Mesodermal cell (in vitro differentiated cells): ENCODE data around the gene PCED1B.
A peak's percentile ranks its signal among the peaks of the same experiment; 100 is the strongest.

ENCODE experiments used
- H3K27ac ChIP-seq: 2 replicates; pipeline ENCODE4 v1.7.0; 2013; ENCODE audit warnings: mild to moderate bottlenecking, low read depth, low read length, moderate library complexity; ENCODE audit not compliant: severe bottlenecking
- H3K36me3 ChIP-seq: 2 replicates; pipeline ENCODE4 v1.7.1; 2013; ENCODE audit warnings: mild to moderate bottlenecking, low read length, moderate library complexity; ENCODE audit not compliant: control insufficient read depth, insufficient read depth
- H3K4me1 ChIP-seq: one replicate; pipeline ENCODE4 v1.7.1; 2013; ENCODE audit warnings: mild to moderate bottlenecking, low read length; ENCODE audit not compliant: insufficient read depth, control insufficient read depth, poor library complexity, severe bottlenecking
- H3K4me3 ChIP-seq: 2 replicates; pipeline ENCODE4 v1.7.0; 2013; ENCODE audit warnings: low read length, control low read depth, mild to moderate bottlenecking; ENCODE audit not compliant: insufficient read depth, poor library complexity, severe bottlenecking; ENCODE audit errors: extremely low read depth
- H3K9me3 ChIP-seq: 2 replicates; pipeline ENCODE4 v1.7.1; 2013; ENCODE audit warnings: mild to moderate bottlenecking, low read length, moderate library complexity; ENCODE audit not compliant: control insufficient read depth
- WGBS, 2 experiments: methylation state at CpG; one replicate each; pipeline ENCODE4 v1.1.5; 2013; ENCODE audit warnings: missing lambda C conversion rate in 2 of 2; ENCODE audit not compliant: insufficient coverage in 2 of 2; 5-methylcytosine and 5-hydroxymethylcytosine counted together

The PCED1B gene

GRCh38 chr12:47236109-47236714, 156.8 kb downstream of the PCED1B start:
- 94% methylated on average over 8 to 13 of the region's 13 CpGs for WGBS, 2 experiments
- H3K4me1 ChIP-seq = peaks cover 6% of the 10 kb centered on the region
- no peaks in the 10 kb centered on the region for H3K9me3 ChIP-seq
- H3K4me3 ChIP-seq = no peak overlapping the region
- H3K36me3 ChIP-seq = no peaks in the 10 kb centered on the region
- H3K27ac ChIP-seq = peak overlapping the region; percentile 13

- Histone ChIP-seq H3K9me3 (no peaks in the 10 kb centered on the region), H3K4me1 (peaks cover 6% of the 10 kb centered on the region), H3K36me3 (no peaks in the 10 kb centered on the region), H3K27ac (no peak overlapping the region), H3K4me3 (no peak overlapping the region)
- 94% methylated on average over 1 of the region's 1 CpG; no CpG with 5 or more reads in 1 of the 2 experiments for WGBS, 2 experiments
These were observed 158.4 kb downstream of the PCED1B start for GRCh38 chr12:47237751-47238211.

- Histone ChIP-seq H3K36me3 (no peaks in the 10 kb centered on the region), H3K9me3 (no peaks in the 10 kb centered on the region), H3K27ac (no peak overlapping the region), H3K4me1 (peaks cover 6% of the 10 kb centered on the region), H3K4me3 (no peak overlapping the region)
These were observed 159.3 kb downstream of the PCED1B start for GRCh38 chr12:47238669-47239114.

GRCh38 chr12:47242426-47242825, 163.0 kb downstream of the PCED1B start:
- Histone ChIP-seq H3K9me3 (no peaks in the 10 kb centered on the region), H3K27ac (no peak overlapping the region), H3K36me3 (no peaks in the 10 kb centered on the region), H3K4me3 (no peak overlapping the region), H3K4me1 (no peaks in the 10 kb centered on the region)
- 83% methylated on average over 2 of the region's 2 CpGs; no CpG with 5 or more reads in 1 of the 2 experiments for WGBS, 2 experiments

GRCh38 chr12:47244835-47245234, 165.4 kb downstream of the PCED1B start:
- H3K36me3 ChIP-seq = no peaks in the 10 kb centered on the region
- no peak overlapping the region for H3K4me3 ChIP-seq
- WGBS, 2 experiments = 75 to 77% methylated on average over 1 to 2 of the region's 2 CpGs
- H3K27ac ChIP-seq = peak overlapping the region; percentile 31
- peaks cover 4% of the 10 kb centered on the region for H3K4me1 ChIP-seq
- H3K9me3 ChIP-seq = no peaks in the 10 kb centered on the region

GRCh38 chr12:47245623-47246022, 166.2 kb downstream of the PCED1B start:
- 100% methylated on average over 1 of the region's 2 CpGs; no CpG with 5 or more reads in 1 of the 2 experiments for WGBS, 2 experiments

GRCh38 chr12:47247418-47247817, 168.0 kb downstream of the PCED1B start:
- Histone ChIP-seq H3K27ac (no peak overlapping the region), H3K9me3 (no peaks in the 10 kb centered on the region), H3K4me1 (peaks cover 8% of the 10 kb centered on the region), H3K36me3 (no peaks in the 10 kb centered on the region), H3K4me3 (no peak overlapping the region)
- WGBS, 2 experiments = no CpG with 5 or more reads among the region's 1 CpG

More at GRCh38 chr12:47245623-47246022, 166.2 kb downstream of the PCED1B start:
- H3K27ac ChIP-seq = no peak overlapping the region
- H3K9me3 ChIP-seq = no peaks in the 10 kb centered on the region
- no peaks in the 10 kb centered on the region for H3K36me3 ChIP-seq
- H3K4me1 ChIP-seq = peaks cover 8% of the 10 kb centered on the region
- no peak overlapping the region for H3K4me3 ChIP-seq

- 68 to 72% methylated on average over 4 of the region's 4 CpGs for WGBS, 2 experiments
- H3K9me3 ChIP-seq = no peaks in the 10 kb centered on the region
- H3K4me3 ChIP-seq = no peak overlapping the region
- H3K4me1 ChIP-seq = peaks cover 8% of the 10 kb centered on the region
- no peaks in the 10 kb centered on the region for H3K36me3 ChIP-seq
- no peak overlapping the region for H3K27ac ChIP-seq
These were observed 169.7 kb downstream of the PCED1B start for GRCh38 chr12:47249082-47249481.

- Histone ChIP-seq H3K27ac (peak overlapping the region; percentile 53), H3K4me3 (no peak overlapping the region), H3K9me3 (no peaks in the 10 kb centered on the region), H3K36me3 (no peaks in the 10 kb centered on the region), H3K4me1 (peaks cover 8% of the 10 kb centered on the region)
- 56 to 62% methylated on average over 3 to 6 of the region's 7 CpGs for WGBS, 2 experiments
These were observed 170.4 kb downstream of the PCED1B start for GRCh38 chr12:47249719-47250357.

- no peak overlapping the region for H3K4me3 ChIP-seq
- H3K4me1 ChIP-seq = peaks cover 8% of the 10 kb centered on the region
- H3K9me3 ChIP-seq = no peaks in the 10 kb centered on the region
- no peak overlapping the region for H3K27ac ChIP-seq
- 88% methylated on average over 1 of the region's 3 CpGs; no CpG with 5 or more reads in 1 of the 2 experiments for WGBS, 2 experiments
- H3K36me3 ChIP-seq = no peaks in the 10 kb centered on the region
These were observed 172.5 kb downstream of the PCED1B start for GRCh38 chr12:47251919-47252318.

GRCh38 chr12:47264951-47265350, 185.5 kb downstream of the PCED1B start:
- Histone ChIP-seq H3K9me3 (no peaks in the 10 kb centered on the region), H3K4me1 (peaks cover 14% of the 10 kb centered on the region), H3K27ac (no peak overlapping the region), H3K36me3 (no peaks in the 10 kb centered on the region), H3K4me3 (no peak overlapping the region)
- 87 to 100% methylated on average over 1 to 3 of the region's 4 CpGs for WGBS, 2 experiments
